Measurements from ENCODE around the gene TMEM184B. TPM values are rescaled to one million over a fixed set of nuclear protein-coding genes. Genes with fewer than 3 reads are reported as not detected.
A peak's percentile ranks its signal among the peaks of the same experiment; 100 is the strongest.

TMEM184B gene
- total RNA-seq, 4 donors from 2014 or later = 18.7 to 88.4 (median 41.1) TPM

GRCh38 chr22:38270091-38270992 lies 2.5 kb downstream of the TMEM184B start:
- no peak for TF ChIP-seq POLR2AphosphoS5 (IDR thresholded peaks at IDR 0.05)
- no peak for TF ChIP-seq EP300 (IDR thresholded peaks at IDR 0.05; ENCODE audit: low read depth)
- TF ChIP-seq CTCF (IDR thresholded peaks at IDR 0.05) = no peak
- no peak for TF ChIP-seq POLR2A (IDR thresholded peaks at IDR 0.05)
- WGBS, 2 donors (ENCODE audit: low coverage in 1 of 2) = 57% methylated on average over 13 of the region's 13 CpGs; no CpG with 5 or more reads in 1 of the 2 donors
- H3K4me3 ChIP-seq = no peak overlapping the region
- H3K27ac ChIP-seq = peak overlapping the region; percentile 48 to 97 (median 92)
- H3K36me3 ChIP-seq = no peaks in the 10 kb centered on the region
- intact Hi-C loops (cut with DNase I; ENCODE audit: low total_unique reads) = loop anchor here (10.0 kb wide), 1 partner anchor 66 kb away; the partner anchor contains the start of gene MAFF
- in situ Hi-C loops (cut with MboI; ENCODE audit: low pct_ligation_motif_present in 1 of 4, low pct_unique_long_range_greater_than_20kb in 1 of 4, low sequenced_read_pairs in 3 of 4) = no loop called here
- no peaks in the 10 kb centered on the region for H3K27me3 ChIP-seq
- peaks cover 23 to 54% (median 43%) of the 10 kb centered on the region in 4 donors for H3K4me1 ChIP-seq
- no peak for DNase-seq
- H3K9me3 ChIP-seq = no peaks in the 10 kb centered on the region

- peaks cover 23 to 54% (median 43%) of the 10 kb centered on the region in 4 donors for H3K4me1 ChIP-seq
- H3K27ac ChIP-seq = peak overlapping the region in 1 of 4 donors; percentile 92
- TF ChIP-seq POLR2A (IDR thresholded peaks at IDR 0.05) (no peak), CTCF (IDR thresholded peaks at IDR 0.05) (no peak), EP300 (IDR thresholded peaks at IDR 0.05; ENCODE audit: low read depth) (no peak), POLR2AphosphoS5 (IDR thresholded peaks at IDR 0.05) (no peak)
- in situ Hi-C loops (cut with MboI; ENCODE audit: low pct_ligation_motif_present in 1 of 4, low pct_unique_long_range_greater_than_20kb in 1 of 4, low sequenced_read_pairs in 3 of 4) (loop anchor here in 2 of 4 donors (10.0 kb wide), 1 partner anchor 85 kb away; no protein-coding TSS in a partner anchor), intact Hi-C loops (cut with DNase I; ENCODE audit: low total_unique reads) (no loop called here)
- H3K9me3 ChIP-seq = no peaks in the 10 kb centered on the region
- DNase-seq = no peak
- no peak overlapping the region for H3K4me3 ChIP-seq
- no peaks in the 10 kb centered on the region for H3K36me3 ChIP-seq
- WGBS, 2 donors (ENCODE audit: low coverage in 1 of 2) = 92 to 93% methylated on average over 4 to 7 of the region's 7 CpGs
- no peaks in the 10 kb centered on the region for H3K27me3 ChIP-seq
Observed at GRCh38 chr22:38269466-38269865, 3.3 kb downstream of the TMEM184B start.

GRCh38 chr22:38267086-38267485 lies 5.7 kb downstream of the TMEM184B start:
- no peaks in the 10 kb centered on the region for H3K36me3 ChIP-seq
- intact Hi-C loops (cut with DNase I; ENCODE audit: low total_unique reads) = no loop called here

More at GRCh38 chr22:38267086-38267485, 5.7 kb downstream of the TMEM184B start:
- in situ Hi-C loops (cut with MboI; ENCODE audit: low pct_ligation_motif_present in 1 of 4, low pct_unique_long_range_greater_than_20kb in 1 of 4, low sequenced_read_pairs in 3 of 4) = loop anchor here in 2 of 4 donors (10.0 kb wide), 1 partner anchor 88 kb away; no protein-coding TSS in a partner anchor
- WGBS, 2 donors (ENCODE audit: low coverage in 1 of 2) = 67% methylated on average over 4 of the region's 4 CpGs; no CpG with 5 or more reads in 1 of the 2 donors
- no peaks in the 10 kb centered on the region for H3K9me3 ChIP-seq
- no peak for DNase-seq
- no peaks in the 10 kb centered on the region for H3K27me3 ChIP-seq
- no peak for TF ChIP-seq EP300 (IDR thresholded peaks at IDR 0.05; ENCODE audit: low read depth)
- no peak for TF ChIP-seq POLR2A (IDR thresholded peaks at IDR 0.05)
- TF ChIP-seq POLR2AphosphoS5 (IDR thresholded peaks at IDR 0.05) = no peak
- TF ChIP-seq CTCF (IDR thresholded peaks at IDR 0.05) = no peak
- peaks cover 18 to 52% (median 43%) of the 10 kb centered on the region in 4 donors for H3K4me1 ChIP-seq
- H3K27ac ChIP-seq = peak overlapping the region; percentile 35 to 63 (median 51)
- H3K4me3 ChIP-seq = no peak overlapping the region
